Esophagus mucosa (tissue), 1 donor: ENCODE results near the gene SLC12A3. TPM values are rescaled to one million over a fixed set of nuclear protein-coding genes. Genes with fewer than 3 reads are reported as not detected.
A peak's percentile ranks its signal among the peaks of the same experiment; 100 is the strongest.

Experiments
- ATAC-seq: fragments of 200-7000 bp; cut with Tn5 transposase; one replicate; pipeline ENCODE4 v1.9.1; 2020
- total RNA-seq: library from RNA; stranded (reverse); gene quantifications from one replicate; pipeline ENCODE4 v1.2.4, GENCODE V29; 2023
- donor health status: DM: yes; HTN: yes; CAD: no.

SLC12A3 gene
- total RNA-seq, 1 donor from 2014 or later: not detected

- ATAC-seq: no peak
Observed at GRCh38 chr16:56945847-56946527, 81.0 kb downstream of the SLC12A3 start.

DNA sequence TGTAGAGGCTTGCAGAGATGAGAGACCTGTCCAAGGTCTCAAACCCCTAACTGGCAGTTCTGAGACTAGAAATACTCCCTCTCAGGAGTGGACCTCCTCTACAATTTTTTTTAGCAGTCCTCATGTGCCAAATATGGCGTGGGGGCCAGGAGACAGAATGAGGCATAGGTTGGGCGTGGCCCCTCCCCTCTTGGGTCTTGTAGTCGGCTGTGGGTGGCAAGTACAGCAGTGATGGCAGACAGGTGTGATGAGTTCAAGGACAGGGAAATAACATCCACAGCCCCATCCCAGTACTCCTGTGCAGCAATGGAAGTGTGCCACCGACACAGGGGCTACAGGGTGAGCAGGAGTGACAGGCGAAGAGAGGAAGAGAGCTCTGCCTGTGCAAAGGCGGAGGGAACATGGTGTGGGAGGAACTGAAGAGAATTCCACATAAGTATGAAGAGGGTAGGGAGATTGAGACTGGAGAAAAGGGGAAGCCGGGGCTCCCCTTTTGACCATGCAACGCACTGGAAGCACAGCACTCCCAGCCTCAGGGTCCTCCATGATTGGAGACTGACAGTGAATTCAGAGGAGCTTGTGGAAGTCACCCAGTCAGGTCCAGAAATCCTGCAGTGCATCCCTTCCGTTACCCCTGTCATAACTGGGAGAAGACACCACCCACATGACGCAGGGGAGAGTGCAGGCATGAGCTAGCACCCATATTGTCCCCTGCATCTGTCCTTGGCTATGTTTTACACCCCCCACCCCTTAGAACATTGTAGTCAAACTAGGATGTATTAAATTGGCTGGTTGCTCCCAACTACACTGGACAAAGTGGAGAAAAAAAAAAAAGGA is 82.0 kb downstream of the SLC12A3 start:
- no peak for ATAC-seq

- no peak for ATAC-seq
Observed at GRCh38 chr16:56947604-56947995, 82.6 kb downstream of the SLC12A3 start.

DNA sequence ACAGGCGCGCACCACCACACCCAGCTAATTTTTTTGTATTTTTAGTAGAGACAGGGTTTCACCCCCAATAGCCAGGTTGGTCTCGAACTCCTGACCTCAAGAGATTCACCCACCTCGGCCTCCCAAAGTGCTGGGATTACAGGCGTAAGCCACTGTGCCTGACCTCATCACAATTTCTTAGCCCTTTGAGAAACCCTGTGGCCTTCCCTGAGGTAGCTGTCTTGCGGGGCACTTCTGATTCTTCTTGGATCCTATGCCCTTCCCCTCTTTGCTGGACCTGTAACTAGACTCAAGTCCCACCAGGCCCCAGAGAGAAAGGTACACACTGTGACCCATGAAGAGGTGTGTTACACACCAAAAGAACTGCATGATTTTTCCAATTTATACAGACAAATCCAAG is 83.2 kb downstream of the SLC12A3 start:
- no peak for ATAC-seq

DNA sequence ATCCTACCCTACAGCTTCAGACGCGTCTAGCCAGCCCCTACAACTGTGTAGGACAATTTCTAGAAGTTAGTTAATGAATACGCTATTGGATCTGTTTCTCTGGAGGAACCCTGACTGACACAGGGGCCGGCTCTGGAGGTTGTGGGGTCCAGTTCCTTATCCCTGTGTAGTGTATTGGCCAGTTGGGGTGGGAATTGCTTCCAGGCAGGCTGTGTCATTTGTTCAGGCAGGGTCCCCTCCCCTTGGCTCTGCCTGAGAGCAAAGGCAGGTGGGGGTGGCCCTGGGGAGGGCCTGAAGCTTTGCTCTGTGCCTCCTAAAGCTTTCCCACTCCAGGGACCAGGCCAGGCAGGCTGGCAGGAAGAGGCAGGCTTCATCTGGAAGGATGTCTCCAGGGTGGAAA is 85.0 kb downstream of the SLC12A3 start:
- ATAC-seq: no peak

- no peak for ATAC-seq
Observed at GRCh38 chr16:56950455-56950854, 85.4 kb downstream of the SLC12A3 start.

DNA sequence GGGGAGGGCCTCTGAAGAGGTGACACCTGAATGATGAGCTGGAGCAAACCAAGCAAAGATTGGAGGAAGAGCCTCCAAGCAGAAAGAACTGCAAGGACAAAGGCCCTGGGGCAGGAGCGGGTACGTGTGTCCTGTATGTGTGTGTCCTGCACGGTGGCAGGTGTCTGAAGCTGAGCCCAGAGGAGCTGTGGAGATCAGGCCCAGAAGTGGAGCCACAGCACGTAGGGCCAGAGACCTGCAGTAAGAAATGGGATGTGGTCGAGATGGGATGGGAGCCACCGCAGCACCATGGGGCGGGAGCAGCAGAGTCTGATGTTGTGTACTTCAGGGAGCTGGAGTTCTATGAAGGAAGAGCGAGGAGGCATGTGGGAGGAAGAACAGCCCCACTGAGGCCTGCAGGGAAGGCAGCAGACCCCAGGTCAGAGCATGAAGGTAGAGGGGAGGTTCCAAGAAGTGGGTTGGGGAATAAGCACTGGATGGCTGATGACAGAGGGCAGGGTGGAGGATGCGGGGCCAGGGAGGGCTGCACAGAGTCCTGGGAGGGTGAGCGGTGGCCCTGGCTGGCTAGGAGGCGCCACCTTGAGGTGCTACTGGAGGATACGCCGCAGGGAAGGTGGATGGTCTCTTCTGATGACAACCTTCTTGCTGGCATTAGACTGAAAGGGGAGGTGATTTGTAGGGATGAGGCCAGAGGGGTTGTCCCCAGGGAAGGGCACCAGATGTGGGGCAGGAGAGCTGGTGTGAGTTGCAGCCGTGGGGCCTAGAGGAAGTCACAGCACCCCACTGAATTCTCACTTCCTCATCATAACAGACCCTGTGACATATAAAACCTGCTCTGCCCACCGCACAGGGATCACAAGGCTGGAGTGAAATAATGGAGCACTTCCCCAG is 86.1 kb downstream of the SLC12A3 start:
- ATAC-seq: peak; percentile 52

DNA sequence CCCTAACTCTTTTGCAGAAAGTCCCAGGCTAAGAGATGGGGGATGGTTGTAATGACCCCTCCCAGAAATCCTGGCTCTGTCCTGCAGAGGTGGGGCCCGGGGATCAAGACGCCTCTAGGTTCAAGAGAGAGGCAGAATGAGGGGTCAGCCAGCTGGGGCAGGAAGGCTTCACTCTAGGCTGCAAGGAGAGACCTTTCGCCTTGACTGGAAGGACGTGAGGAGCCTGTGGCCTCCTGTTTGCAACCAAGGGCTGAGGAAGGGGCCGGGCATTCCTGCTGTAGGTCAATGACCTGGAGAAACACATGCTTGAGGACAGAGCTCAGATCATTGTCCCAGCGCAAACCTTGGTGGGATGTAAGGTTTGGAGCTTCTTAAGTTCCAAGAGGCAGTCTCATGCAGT is 88.0 kb downstream of the SLC12A3 start:
- no peak for ATAC-seq

GRCh38 chr16:56956076-56956475 is 91.1 kb downstream of the SLC12A3 start:
- ATAC-seq: no peak

GRCh38 chr16:56956756-56957155 is 91.7 kb downstream of the SLC12A3 start:
- ATAC-seq: no peak

GRCh38 chr16:56960681-56961281 is 95.8 kb downstream of the SLC12A3 start:
- no peak for ATAC-seq

DNA sequence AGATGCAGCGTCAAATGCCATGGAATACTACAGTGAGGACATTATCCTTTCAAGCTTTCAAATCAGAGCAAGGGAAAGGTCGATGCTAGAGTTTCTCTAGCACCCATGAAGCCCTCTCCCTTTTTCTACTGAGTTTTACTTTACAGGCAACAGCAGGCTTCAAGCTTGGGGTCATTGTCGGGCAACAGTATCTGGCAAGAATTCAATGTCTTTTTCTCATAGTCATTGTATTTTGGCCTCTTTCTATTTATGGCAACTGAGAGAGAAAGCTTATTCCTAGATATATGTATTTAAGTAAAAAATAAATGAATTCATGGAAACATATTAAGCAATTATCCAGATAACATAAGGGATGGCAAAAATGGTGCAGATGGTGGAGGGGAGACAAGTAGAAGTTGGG is 96.4 kb downstream of the SLC12A3 start:
- no peak for ATAC-seq

DNA sequence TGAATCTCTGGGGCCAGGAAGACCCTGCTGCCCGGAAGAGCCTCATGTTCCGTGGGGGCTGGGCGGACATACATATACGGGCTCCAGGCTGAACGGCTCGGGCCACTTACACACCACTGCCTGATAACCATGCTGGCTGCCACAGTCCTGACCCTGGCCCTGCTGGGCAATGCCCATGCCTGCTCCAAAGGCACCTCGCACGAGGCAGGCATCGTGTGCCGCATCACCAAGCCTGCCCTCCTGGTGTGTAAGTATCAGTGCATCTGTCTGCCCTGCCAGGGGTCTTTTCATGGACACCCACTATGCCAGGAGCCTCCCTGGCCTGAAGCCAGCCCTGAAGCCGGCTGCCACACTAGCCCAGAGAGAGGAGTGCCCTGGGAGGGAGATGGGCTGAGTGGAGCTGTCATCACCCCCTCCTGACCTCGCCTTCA is 96.9 kb downstream of the SLC12A3 start, which contains the start of gene CETP:
TSS of gene CETP (plus strand) at position 100 of the 431 bp plus-strand sequence. CDS start at position 130, 30 bp downstream.
- peak; percentile 3 for ATAC-seq

GRCh38 chr16:56964243-56965148 is 99.5 kb downstream of the SLC12A3 start:
- peak; percentile 78 for ATAC-seq

Other genes starting within 250 kb of the SLC12A3 start
- 98.8 TPM for gene MT1E, start 239.4 kb upstream of the SLC12A3 start, total RNA-seq
- 2.0 TPM for gene MT1M, start 232.5 kb upstream of the SLC12A3 start, total RNA-seq
- gene MT1A, start 226.5 kb upstream of the SLC12A3 start, total RNA-seq: 2.9 TPM
- gene MT1B, start 213.3 kb upstream of the SLC12A3 start, total RNA-seq: not detected
- 3.7 TPM for gene MT1F, start 207.2 kb upstream of the SLC12A3 start, total RNA-seq
- gene MT1G, start 197.1 kb upstream of the SLC12A3 start, total RNA-seq: 26.3 TPM
- 5.0 TPM for gene MT1H, start 195.4 kb upstream of the SLC12A3 start, total RNA-seq
- gene MT1X, start 182.7 kb upstream of the SLC12A3 start, total RNA-seq: 603 TPM
- 52.3 TPM for gene NUP93, start 135.1 kb upstream of the SLC12A3 start, total RNA-seq
- gene HERPUD1, start 66.9 kb downstream of the SLC12A3 start, total RNA-seq: 63.9 TPM
- gene CETP, start 96.7 kb downstream of the SLC12A3 start, total RNA-seq: not detected
- 13.0 TPM for gene NLRC5, start 124.3 kb downstream of the SLC12A3 start, total RNA-seq
- 14.2 TPM for gene CPNE2, start 227.4 kb downstream of the SLC12A3 start, total RNA-seq